Mesendoderm (in vitro differentiated cells): Measurements from ENCODE around the gene TNFSF9. TPM values are rescaled to one million over a fixed set of nuclear protein-coding genes. Genes with fewer than 3 reads are reported as not detected.

Experiments
- DNase-seq: peaks from one replicate; pipeline ENCODE4 v3.0.0; 2013
- H2AK5ac ChIP-seq: 2 replicates; pipeline ENCODE4 v1.6.1; 2013; ENCODE audit warnings: low read length, inconsistent platforms
- H2BK120ac ChIP-seq: 2 replicates; pipeline ENCODE4 v1.6.1; 2013; ENCODE audit warnings: low read depth, mild to moderate bottlenecking, low read length, moderate library complexity, mixed read lengths
- H2BK15ac ChIP-seq: replicated peaks from 2 replicates; pipeline ENCODE4 v1.6.1; 2013; ENCODE audit warnings: low read depth, mild to moderate bottlenecking, moderate library complexity
- H2BK5ac ChIP-seq: 2 replicates; pipeline ENCODE4 v1.6.1; 2013; ENCODE audit warnings: low read length, inconsistent platforms
- H3K18ac ChIP-seq: 2 replicates; pipeline ENCODE4 v1.6.1; 2013; ENCODE audit warnings: mild to moderate bottlenecking, low read length, mixed read lengths
- H3K23ac ChIP-seq: one replicate; pipeline ENCODE4 v1.6.1; 2013; ENCODE audit warnings: low read length
- H3K27ac ChIP-seq: 2 replicates; pipeline ENCODE4 v1.5.1; 2013; ENCODE audit warnings: low read depth, mild to moderate bottlenecking, inconsistent platforms, low read length, moderate library complexity
- H3K27me3 ChIP-seq: 2 replicates; pipeline ENCODE4 v1.6.1; 2013; ENCODE audit warnings: low read length, control low read depth, mild to moderate bottlenecking, inconsistent platforms; ENCODE audit not compliant: insufficient read depth, poor library complexity
- H3K36me3 ChIP-seq: 2 replicates; pipeline ENCODE4 v1.6.1; 2013; ENCODE audit warnings: low read length, inconsistent platforms; ENCODE audit not compliant: control insufficient read depth, insufficient read depth
- H3K4ac ChIP-seq: one replicate; pipeline ENCODE4 v1.6.1; 2013; ENCODE audit warnings: low read depth, mild to moderate bottlenecking, low read length, moderate library complexity
- H3K4me1 ChIP-seq: 2 replicates; pipeline ENCODE4 v1.6.1; 2013; ENCODE audit warnings: low read depth, low read length, inconsistent platforms; ENCODE audit not compliant: control insufficient read depth
- H3K4me2 ChIP-seq: 2 replicates; pipeline ENCODE4 v1.6.1; 2013; ENCODE audit warnings: low read length
- H3K4me3 ChIP-seq: 2 replicates; pipeline ENCODE4 v1.5.1; 2013; ENCODE audit warnings: mild to moderate bottlenecking, low read length
- H3K56ac ChIP-seq: one replicate; pipeline ENCODE4 v1.6.1; 2013; ENCODE audit warnings: low read length
- H3K79me1 ChIP-seq: 2 replicates; pipeline ENCODE4 v1.6.1; 2013; ENCODE audit warnings: low read length, inconsistent platforms
- H3K79me2 ChIP-seq: 2 replicates; pipeline ENCODE4 v1.6.1; 2013; ENCODE audit warnings: mild to moderate bottlenecking, low read length; ENCODE audit not compliant: control insufficient read depth, insufficient read depth
- H3K9ac ChIP-seq: 2 replicates; pipeline ENCODE4 v1.6.1; 2013; ENCODE audit warnings: low read length, inconsistent platforms
- H4K5ac ChIP-seq: one replicate; pipeline ENCODE4 v1.6.1; 2013; ENCODE audit warnings: low read length
- H4K8ac ChIP-seq: one replicate; pipeline ENCODE4 v1.6.1; 2013; ENCODE audit warnings: low read depth, mild to moderate bottlenecking, control low read depth, low read length, moderate library complexity
- WGBS: extraction: QIAGEN DNeasy Blood & Tissue Kit; methylation state at CpG from one replicate; pipeline ENCODE4 v1.1.7; 2013; ENCODE audit warnings: low lambda C conversion rate, missing lambda C conversion rate; ENCODE audit not compliant: insufficient coverage; ENCODE audit errors: extremely low coverage; 5-methylcytosine and 5-hydroxymethylcytosine counted together
- polyA plus RNA-seq, 2 experiments: library from polyadenylated mRNA; stranded (reverse); fragments of 200-250 nt; gene quantifications; one replicate each; pipeline ENCODE4 v1.2.3, GENCODE V29; 2013

TNFSF9 gene
- polyA plus RNA-seq (2013, experiment 1 of 2), result 1.6 TPM
- polyA plus RNA-seq (2013, experiment 2 of 2), result 1.8 TPM

- H3K4me1 ChIP-seq, result peaks cover 6% of the 10 kb centered on the region
- H3K4me2 ChIP-seq, result peak within 1 kb of the TSS; percentile 84
- H3K9ac ChIP-seq, result peak within 1 kb of the TSS; percentile 80
- H3K18ac ChIP-seq, result peak within 1 kb of the TSS; percentile 34
- H3K79me1 ChIP-seq, result no peaks in the 10 kb centered on the region
- no CpG with 5 or more reads among the region's 44 CpGs for whole genome bisulfite sequencing
- H3K56ac ChIP-seq, result peak within 1 kb of the TSS; percentile 92
- peak within 1 kb of the TSS; percentile 77 for H4K5ac ChIP-seq
- H2BK5ac ChIP-seq, result peak within 1 kb of the TSS; percentile 51
- H4K8ac ChIP-seq, result no peak within 1 kb of the TSS
- no peaks in the 10 kb centered on the region for H3K79me2 ChIP-seq
- H3K36me3 ChIP-seq, result no peaks in the 10 kb centered on the region
- H3K27me3 ChIP-seq, result peaks cover 10% of the 10 kb centered on the region
- H2AK5ac ChIP-seq, result no peak within 1 kb of the TSS
- H2BK120ac ChIP-seq, result no peak within 1 kb of the TSS
- no peak within 1 kb of the TSS for H2BK15ac ChIP-seq
- H3K27ac ChIP-seq, result no peak within 1 kb of the TSS
- peak; percentile 86 for DNase-seq
- H3K23ac ChIP-seq, result no peak within 1 kb of the TSS
- H3K4me3 ChIP-seq, result peak within 1 kb of the TSS; percentile 48
- no peak within 1 kb of the TSS for H3K4ac ChIP-seq
Measured at GRCh38 chr19:6530386-6531162, at the start of gene TNFSF9. TSS of gene TNFSF9 (plus strand) at chr19:6531026. CDS start at chr19:6531037, 11 bp downstream.

- no peaks in the 10 kb centered on the region for H3K27me3 ChIP-seq
- H3K56ac ChIP-seq, result no peak within 1 kb of the TSS
- H3K27ac ChIP-seq, result no peak within 1 kb of the TSS
- H2BK15ac ChIP-seq, result no peak within 1 kb of the TSS
- H3K36me3 ChIP-seq, result no peaks in the 10 kb centered on the region
- no peaks in the 10 kb centered on the region for H3K79me1 ChIP-seq
- H4K5ac ChIP-seq, result no peak within 1 kb of the TSS
- no peak within 1 kb of the TSS for H2BK5ac ChIP-seq
- H3K4me2 ChIP-seq, result no peak within 1 kb of the TSS
- H3K79me2 ChIP-seq, result no peaks in the 10 kb centered on the region
- no peak within 1 kb of the TSS for H3K23ac ChIP-seq
- no peak within 1 kb of the TSS for H3K9ac ChIP-seq
- peak; percentile 45 for DNase-seq
- no peak within 1 kb of the TSS for H4K8ac ChIP-seq
- no peak within 1 kb of the TSS for H3K4me3 ChIP-seq
- H2BK120ac ChIP-seq, result no peak within 1 kb of the TSS
- no CpG with 5 or more reads among the region's 24 CpGs for whole genome bisulfite sequencing
- H3K4ac ChIP-seq, result no peak within 1 kb of the TSS
- no peaks in the 10 kb centered on the region for H3K4me1 ChIP-seq
- H3K18ac ChIP-seq, result no peak within 1 kb of the TSS
- H2AK5ac ChIP-seq, result no peak within 1 kb of the TSS
Measured at GRCh38 chr19:6481541-6482342, 49.1 kb upstream of the TNFSF9 start, which contains the start of gene DENND1C. TSS of gene DENND1C (minus strand) at chr19:6481787. CDS start at chr19:6481695, 92 bp downstream.

GRCh38 chr19:6482343-6482686 lies 48.5 kb upstream of the TNFSF9 start:
- no peak overlapping the region for H3K56ac ChIP-seq
- H3K79me1 ChIP-seq, result no peaks in the 10 kb centered on the region
- no peak overlapping the region for H2BK120ac ChIP-seq
- H2AK5ac ChIP-seq, result no peak overlapping the region
- H3K9ac ChIP-seq, result no peak overlapping the region
- no peak overlapping the region for H3K23ac ChIP-seq
- no peak overlapping the region for H4K5ac ChIP-seq
- no peaks in the 10 kb centered on the region for H3K4me1 ChIP-seq
- H2BK15ac ChIP-seq, result no peak overlapping the region
- no peak overlapping the region for H3K4ac ChIP-seq
- H3K36me3 ChIP-seq, result no peaks in the 10 kb centered on the region
- H3K4me2 ChIP-seq, result no peak overlapping the region
- DNase-seq, result no peak
- no CpG with 5 or more reads among the region's 8 CpGs for WGBS
- H3K4me3 ChIP-seq, result no peak overlapping the region
- no peaks in the 10 kb centered on the region for H3K27me3 ChIP-seq
- no peaks in the 10 kb centered on the region for H3K79me2 ChIP-seq
- no peak overlapping the region for H2BK5ac ChIP-seq
- no peak overlapping the region for H3K27ac ChIP-seq
- no peak overlapping the region for H4K8ac ChIP-seq
- no peak overlapping the region for H3K18ac ChIP-seq

GRCh38 chr19:6483235-6483634 lies 47.6 kb upstream of the TNFSF9 start:
- Histone ChIP-seq H3K9ac (no peak overlapping the region), H4K8ac (no peak overlapping the region), H3K56ac (no peak overlapping the region), H3K4ac (no peak overlapping the region), H3K27me3 (no peaks in the 10 kb centered on the region), H3K4me1 (no peaks in the 10 kb centered on the region), H3K36me3 (no peaks in the 10 kb centered on the region), H2BK15ac (no peak overlapping the region), H3K18ac (no peak overlapping the region), H4K5ac (no peak overlapping the region), H2BK5ac (no peak overlapping the region), H2AK5ac (no peak overlapping the region), H3K4me2 (no peak overlapping the region), H3K23ac (no peak overlapping the region), H2BK120ac (no peak overlapping the region), H3K79me1 (no peaks in the 10 kb centered on the region), H3K79me2 (no peaks in the 10 kb centered on the region), H3K27ac (no peak overlapping the region), H3K4me3 (no peak overlapping the region)
- WGBS, result no CpG with 5 or more reads among the region's 3 CpGs
- DNase-seq, result no peak

GRCh38 chr19:6484230-6484629 lies 46.6 kb upstream of the TNFSF9 start:
- no peak overlapping the region for H4K5ac ChIP-seq
- no peak overlapping the region for H3K56ac ChIP-seq
- no peak overlapping the region for H3K4ac ChIP-seq
- no peak for DNase-seq
- no peak overlapping the region for H4K8ac ChIP-seq
- no peak overlapping the region for H3K23ac ChIP-seq
- H3K79me1 ChIP-seq, result no peaks in the 10 kb centered on the region
- no peaks in the 10 kb centered on the region for H3K4me1 ChIP-seq
- no peak overlapping the region for H3K4me3 ChIP-seq
- no peak overlapping the region for H2BK120ac ChIP-seq
- no peak overlapping the region for H3K18ac ChIP-seq
- no peak overlapping the region for H3K9ac ChIP-seq
- no peak overlapping the region for H3K4me2 ChIP-seq
- H3K36me3 ChIP-seq, result no peaks in the 10 kb centered on the region
- no peak overlapping the region for H2BK5ac ChIP-seq
- no peak overlapping the region for H2BK15ac ChIP-seq
- no peak overlapping the region for H2AK5ac ChIP-seq
- no peaks in the 10 kb centered on the region for H3K27me3 ChIP-seq
- H3K79me2 ChIP-seq, result no peaks in the 10 kb centered on the region
- H3K27ac ChIP-seq, result no peak overlapping the region
- no CpG with 5 or more reads among the region's 8 CpGs for WGBS
